Progenitor cell of endocrine pancreas (in vitro differentiated cells): ENCODE results near the gene CS. TPM values are rescaled to one million over a fixed set of nuclear protein-coding genes. Genes with fewer than 3 reads are reported as not detected.

Source experiments
- DNase-seq: peaks from one replicate; pipeline ENCODE4 v3.0.0; 2021; ENCODE audit warnings: low spot score; ENCODE audit not compliant: unreplicated experiment
- H3K27ac Mint-ChIP-seq: 2 replicates; pipeline ENCODE4 v1.8.0; 2021; ENCODE audit warnings: mild to moderate bottlenecking, moderate library complexity, mixed read lengths
- H3K27me3 Mint-ChIP-seq: 2 replicates; pipeline ENCODE4 v1.8.0; 2021; ENCODE audit warnings: mixed read lengths
- H3K36me3 Mint-ChIP-seq: 2 replicates; pipeline ENCODE4 v1.8.0; 2022; ENCODE audit warnings: mixed read lengths; ENCODE audit not compliant: insufficient read depth
- H3K4me1 Mint-ChIP-seq: 2 replicates; pipeline ENCODE4 v1.8.0; 2021; ENCODE audit warnings: low read depth, mixed read lengths
- H3K4me3 Mint-ChIP-seq: 2 replicates; pipeline ENCODE4 v1.8.0; 2021; ENCODE audit warnings: low read depth, mild to moderate bottlenecking, moderate library complexity, mixed read lengths
- H3K9me3 Mint-ChIP-seq: 2 replicates; pipeline ENCODE4 v1.8.0; 2021; ENCODE audit warnings: low read depth, mixed read lengths
- CTCF ChIP-seq: fragments of 200-600 bp; sonication (generic); IDR thresholded peaks from one replicate; pipeline ENCODE4 v1.5.0; 2021; ENCODE audit warnings: antibody characterized with exemption, mild to moderate bottlenecking; ENCODE audit not compliant: unreplicated experiment
- total RNA-seq: library from RNA; stranded (reverse); gene quantifications from 2 replicates; pipeline ENCODE4 v1.2.1, GENCODE V29; 2021

Gene CS
- total RNA-seq, 1 donor from 2014 or later = 216 TPM

- Mint-ChIP-seq H3K36me3 (peaks cover 4% of the 10 kb centered on the region), H3K4me3 (no peak overlapping the region), H3K9me3 (no peaks in the 10 kb centered on the region), H3K27me3 (peaks cover 5% of the 10 kb centered on the region), H3K4me1 (peaks cover 14% of the 10 kb centered on the region), H3K27ac (peak overlapping the region; percentile 79)
- no peak for DNase-seq
- no peak for TF ChIP-seq CTCF
Measured at GRCh38 chr12:56260921-56261320, 39.2 kb downstream of the CS start.

GRCh38 chr12:56260380-56260779 is 39.8 kb downstream of the CS start:
- Mint-ChIP-seq H3K9me3 (no peaks in the 10 kb centered on the region), H3K4me1 (peaks cover 14% of the 10 kb centered on the region), H3K27me3 (peaks cover 5% of the 10 kb centered on the region), H3K36me3 (peaks cover 4% of the 10 kb centered on the region), H3K4me3 (peak overlapping the region; percentile 6), H3K27ac (no peak overlapping the region)
- no peak for DNase-seq
- TF ChIP-seq CTCF = no peak

- peaks cover 14% of the 10 kb centered on the region for H3K4me1 Mint-ChIP-seq
Measured at GRCh38 chr12:56258820-56259183, 41.3 kb downstream of the CS start.

GRCh38 chr12:56258068-56258819 is 41.9 kb downstream of the CS start, which contains the start of gene ANKRD52:
TSS of gene ANKRD52 (minus strand) at chr12:56258384. CDS start at chr12:56258269, 115 bp downstream.
- Mint-ChIP-seq H3K27me3 (peaks cover 5% of the 10 kb centered on the region), H3K4me1 (peaks cover 14% of the 10 kb centered on the region), H3K36me3 (peaks cover 11% of the 10 kb centered on the region), H3K9me3 (no peaks in the 10 kb centered on the region), H3K4me3 (peak within 1 kb of the TSS; percentile 93), H3K27ac (peak within 1 kb of the TSS; percentile 94)
- DNase-seq = peak; percentile 71
- TF ChIP-seq CTCF = peak; percentile 85

More at GRCh38 chr12:56258820-56259183, 41.3 kb downstream of the CS start:
- Mint-ChIP-seq H3K9me3 (no peaks in the 10 kb centered on the region), H3K36me3 (peaks cover 10% of the 10 kb centered on the region), H3K4me3 (peak overlapping the region; percentile 86), H3K27ac (peak overlapping the region; percentile 93), H3K27me3 (peaks cover 5% of the 10 kb centered on the region)
- DNase-seq = no peak
- TF ChIP-seq CTCF = no peak

GRCh38 chr12:56257491-56258067 is 42.6 kb downstream of the CS start:
- no peak for DNase-seq
- Mint-ChIP-seq H3K4me1 (peaks cover 14% of the 10 kb centered on the region), H3K9me3 (no peaks in the 10 kb centered on the region), H3K27me3 (peaks cover 5% of the 10 kb centered on the region), H3K27ac (peak overlapping the region; percentile 94), H3K4me3 (peak overlapping the region; percentile 93), H3K36me3 (peaks cover 15% of the 10 kb centered on the region)
- no peak for TF ChIP-seq CTCF
